ENCODE results near the gene TTC9B. TPM values are rescaled to one million over a fixed set of nuclear protein-coding genes. Genes with fewer than 3 reads are reported as not detected.
"Not testable (repeated sequence)": the region's sequence is repeated elsewhere in the genome, so short reads cannot be mapped to it uniquely, and the experiment has no call there.

Gene TTC9B
- total and polyA plus RNA-seq, 4 donors = 19.9 to 139 (median 83.9) TPM

GRCh38 chr19:40219721-40220276 lies 1.6 kb upstream of the TTC9B start:
- Histone ChIP-seq H3K27ac (ENCODE audit: low read depth, low read length) (no peak overlapping the region), H3K4me3 (ENCODE audit: low read depth, low read length) (no peak overlapping the region), H3K36me3 (ENCODE audit: control insufficient read depth, insufficient read depth, low read length) (peaks cover 13% of the 10 kb centered on the region), H3K27me3 (ENCODE audit: control insufficient read depth, insufficient read depth, low read length) (peaks cover 30% of the 10 kb centered on the region), H3K4me1 (ENCODE audit: control insufficient read depth, insufficient read depth, low read length) (peaks cover 25% of the 10 kb centered on the region), H3K9me3 (ENCODE audit: control insufficient read depth, insufficient read depth, low read length) (no peaks in the 10 kb centered on the region)
- peak in 1 of 6 donors; percentile 42 for DNase-seq (ENCODE audit: low read depth in 4 of 6, low spot score in 6 of 6)
- WGBS (ENCODE audit: insufficient coverage) = 56% methylated on average over 7 of the region's 8 CpGs

GRCh38 chr19:40219029-40219428 lies 845 bp upstream of the TTC9B start:
- H3K4me3 ChIP-seq (ENCODE audit: low read depth, low read length); DNase-seq (ENCODE audit: low read depth in 4 of 6, low spot score in 6 of 6); H3K9me3 ChIP-seq (ENCODE audit: control insufficient read depth, insufficient read depth, low read length); H3K27ac ChIP-seq (ENCODE audit: low read depth, low read length): not testable (repeated sequence)
- H3K36me3 ChIP-seq (ENCODE audit: control insufficient read depth, insufficient read depth, low read length) = peaks cover 20% of the 10 kb centered on the region
- WGBS (ENCODE audit: insufficient coverage) = 83% methylated on average over 2 of the region's 4 CpGs
- H3K4me1 ChIP-seq (ENCODE audit: control insufficient read depth, insufficient read depth, low read length) = peaks cover 25% of the 10 kb centered on the region
- peaks cover 23% of the 10 kb centered on the region for H3K27me3 ChIP-seq (ENCODE audit: control insufficient read depth, insufficient read depth, low read length)

- H3K36me3 ChIP-seq (ENCODE audit: control insufficient read depth, insufficient read depth, low read length) = peaks cover 36% of the 10 kb centered on the region
- no peaks in the 10 kb centered on the region for H3K9me3 ChIP-seq (ENCODE audit: control insufficient read depth, insufficient read depth, low read length)
- peaks cover 23% of the 10 kb centered on the region for H3K27me3 ChIP-seq (ENCODE audit: control insufficient read depth, insufficient read depth, low read length)
- peak overlapping the region; percentile 27 for H3K4me3 ChIP-seq (ENCODE audit: low read depth, low read length)
- no peak overlapping the region for H3K27ac ChIP-seq (ENCODE audit: low read depth, low read length)
- peaks cover 35% of the 10 kb centered on the region for H3K4me1 ChIP-seq (ENCODE audit: control insufficient read depth, insufficient read depth, low read length)
- peak in 2 of 6 donors; percentile 45 to 66 for DNase-seq (ENCODE audit: low read depth in 4 of 6, low spot score in 6 of 6)
- WGBS (ENCODE audit: insufficient coverage) = 4% methylated on average over 49 of the region's 54 CpGs
These were observed 965 bp downstream of the TTC9B start for GRCh38 chr19:40217027-40217810.

GRCh38 chr19:40216777-40217026 lies 1.5 kb downstream of the TTC9B start:
- DNase-seq (ENCODE audit: low read depth in 4 of 6, low spot score in 6 of 6) = peak in 1 of 6 donors; percentile 9
- 21% methylated on average over 9 of the region's 9 CpGs for WGBS (ENCODE audit: insufficient coverage)
- Histone ChIP-seq H3K27ac (ENCODE audit: low read depth, low read length) (no peak overlapping the region), H3K9me3 (ENCODE audit: control insufficient read depth, insufficient read depth, low read length) (no peaks in the 10 kb centered on the region), H3K4me1 (ENCODE audit: control insufficient read depth, insufficient read depth, low read length) (peaks cover 35% of the 10 kb centered on the region), H3K36me3 (ENCODE audit: control insufficient read depth, insufficient read depth, low read length) (peaks cover 41% of the 10 kb centered on the region), H3K4me3 (ENCODE audit: low read depth, low read length) (no peak overlapping the region), H3K27me3 (ENCODE audit: control insufficient read depth, insufficient read depth, low read length) (peaks cover 23% of the 10 kb centered on the region)

GRCh38 chr19:40216013-40216776 lies 2.0 kb downstream of the TTC9B start:
- Histone ChIP-seq H3K27me3 (ENCODE audit: control insufficient read depth, insufficient read depth, low read length) (peaks cover 23% of the 10 kb centered on the region), H3K36me3 (ENCODE audit: control insufficient read depth, insufficient read depth, low read length) (peaks cover 44% of the 10 kb centered on the region), H3K4me1 (ENCODE audit: control insufficient read depth, insufficient read depth, low read length) (peaks cover 35% of the 10 kb centered on the region), H3K9me3 (ENCODE audit: control insufficient read depth, insufficient read depth, low read length) (no peaks in the 10 kb centered on the region), H3K4me3 (ENCODE audit: low read depth, low read length) (no peak overlapping the region), H3K27ac (ENCODE audit: low read depth, low read length) (no peak overlapping the region)
- WGBS (ENCODE audit: insufficient coverage) = 35% methylated on average over 19 of the region's 23 CpGs
- DNase-seq (ENCODE audit: low read depth in 4 of 6, low spot score in 6 of 6) = peak in 1 of 6 donors; percentile 48

- WGBS (ENCODE audit: insufficient coverage) = 90% methylated on average over 17 of the region's 22 CpGs
- Histone ChIP-seq H3K9me3 (ENCODE audit: control insufficient read depth, insufficient read depth, low read length) (no peaks in the 10 kb centered on the region), H3K4me1 (ENCODE audit: control insufficient read depth, insufficient read depth, low read length) (peaks cover 35% of the 10 kb centered on the region), H3K27me3 (ENCODE audit: control insufficient read depth, insufficient read depth, low read length) (peaks cover 23% of the 10 kb centered on the region), H3K36me3 (ENCODE audit: control insufficient read depth, insufficient read depth, low read length) (peaks cover 56% of the 10 kb centered on the region), H3K27ac (ENCODE audit: low read depth, low read length) (no peak overlapping the region), H3K4me3 (ENCODE audit: low read depth, low read length) (no peak overlapping the region)
- DNase-seq (ENCODE audit: low read depth in 4 of 6, low spot score in 6 of 6) = no peak
These were observed 3.2 kb downstream of the TTC9B start for GRCh38 chr19:40214936-40215335.

- Histone ChIP-seq H3K36me3 (ENCODE audit: control insufficient read depth, insufficient read depth, low read length) (peaks cover 65% of the 10 kb centered on the region), H3K27ac (ENCODE audit: low read depth, low read length) (no peak overlapping the region), H3K4me3 (ENCODE audit: low read depth, low read length) (no peak overlapping the region), H3K4me1 (ENCODE audit: control insufficient read depth, insufficient read depth, low read length) (peaks cover 35% of the 10 kb centered on the region), H3K27me3 (ENCODE audit: control insufficient read depth, insufficient read depth, low read length) (peaks cover 20% of the 10 kb centered on the region), H3K9me3 (ENCODE audit: control insufficient read depth, insufficient read depth, low read length) (no peaks in the 10 kb centered on the region)
- no peak for DNase-seq (ENCODE audit: low read depth in 4 of 6, low spot score in 6 of 6)
- WGBS (ENCODE audit: insufficient coverage) = 93% methylated on average over 24 of the region's 50 CpGs
These were observed 4.2 kb downstream of the TTC9B start for GRCh38 chr19:40213882-40214570.

- no peak for DNase-seq (ENCODE audit: low read depth in 4 of 6, low spot score in 6 of 6)
- Histone ChIP-seq H3K9me3 (ENCODE audit: control insufficient read depth, insufficient read depth, low read length) (no peaks in the 10 kb centered on the region), H3K36me3 (ENCODE audit: control insufficient read depth, insufficient read depth, low read length) (peaks cover 71% of the 10 kb centered on the region), H3K4me3 (ENCODE audit: low read depth, low read length) (no peak overlapping the region), H3K4me1 (ENCODE audit: control insufficient read depth, insufficient read depth, low read length) (peaks cover 31% of the 10 kb centered on the region), H3K27me3 (ENCODE audit: control insufficient read depth, insufficient read depth, low read length) (peaks cover 17% of the 10 kb centered on the region), H3K27ac (ENCODE audit: low read depth, low read length) (no peak overlapping the region)
- WGBS (ENCODE audit: insufficient coverage) = 82% methylated on average over 42 of the region's 53 CpGs
These were observed 4.8 kb downstream of the TTC9B start for GRCh38 chr19:40213251-40213829.

- Histone ChIP-seq H3K27ac (ENCODE audit: low read depth, low read length) (no peak overlapping the region), H3K4me1 (ENCODE audit: control insufficient read depth, insufficient read depth, low read length) (peaks cover 12% of the 10 kb centered on the region), H3K27me3 (ENCODE audit: control insufficient read depth, insufficient read depth, low read length) (no peaks in the 10 kb centered on the region), H3K36me3 (ENCODE audit: control insufficient read depth, insufficient read depth, low read length) (peaks cover 75% of the 10 kb centered on the region), H3K9me3 (ENCODE audit: control insufficient read depth, insufficient read depth, low read length) (no peaks in the 10 kb centered on the region), H3K4me3 (ENCODE audit: low read depth, low read length) (no peak overlapping the region)
- DNase-seq (ENCODE audit: low read depth in 4 of 6, low spot score in 6 of 6) = no peak
- 83% methylated on average over 3 of the region's 5 CpGs for WGBS (ENCODE audit: insufficient coverage)
These were observed 7.3 kb downstream of the TTC9B start for GRCh38 chr19:40210889-40211288.
